OCI-LY1 (cell line): Measurements from ENCODE around the gene SLIT3.

Experiments
- H2AFZ ChIP-seq: fragments of 200-600 bp; sonication (generic), shearing (Covaris generic); 2 replicates; pipeline ENCODE4 v1.6.0; 2014; ENCODE audit warnings: antibody characterized with exemption, mild to moderate bottlenecking, low read length
- H3F3A ChIP-seq: fragments of 200-600 bp; sonication (generic), shearing (Covaris generic); 2 replicates; pipeline ENCODE4 v1.6.0; 2014; ENCODE audit warnings: mild to moderate bottlenecking, antibody characterized with exemption, low read length, moderate library complexity; ENCODE audit not compliant: insufficient read depth
- H3K27ac ChIP-seq: fragments of 200-600 bp; sonication (generic); 2 replicates; pipeline ENCODE4 v1.5.1; 2014; ENCODE audit warnings: low read length, mixed run types, mild to moderate bottlenecking, low read depth; ENCODE audit not compliant: poor library complexity, severe bottlenecking
- H3K27me3 ChIP-seq: fragments of 200-600 bp; sonication (generic); 2 replicates; pipeline ENCODE4 v1.6.0; 2014; ENCODE audit warnings: antibody characterized with exemption, mild to moderate bottlenecking, low read length, moderate library complexity; ENCODE audit not compliant: insufficient read depth
- H3K36me3 ChIP-seq: fragments of 200-600 bp; sonication (generic); 2 replicates; pipeline ENCODE4 v1.6.1; 2014; ENCODE audit warnings: mild to moderate bottlenecking, antibody characterized with exemption, low read length, moderate library complexity, mixed read lengths; ENCODE audit not compliant: insufficient read depth
- H3K4me1 ChIP-seq: fragments of 200-600 bp; sonication (generic); 2 replicates; pipeline ENCODE4 v1.5.1; 2014; ENCODE audit warnings: mild to moderate bottlenecking, low read length, moderate library complexity; ENCODE audit not compliant: insufficient read depth, severe bottlenecking
- H3K4me2 ChIP-seq: fragments of 200-600 bp; sonication (generic), shearing (Covaris generic); 2 replicates; pipeline ENCODE4 v1.6.1; 2014; ENCODE audit warnings: low read length
- H3K4me3 ChIP-seq: fragments of 200-600 bp; sonication (generic); 2 replicates; pipeline ENCODE4 v1.5.1; 2014; ENCODE audit warnings: low read length, low read depth, mild to moderate bottlenecking, mixed read lengths; ENCODE audit not compliant: poor library complexity, severe bottlenecking
- H3K79me2 ChIP-seq: fragments of 200-600 bp; shearing (Covaris generic); 2 replicates; pipeline ENCODE4 v1.6.1; 2016; ENCODE audit warnings: mixed run types, low read length, mixed read lengths; ENCODE audit not compliant: insufficient read depth
- H3K9ac ChIP-seq: fragments of 200-600 bp; sonication (generic), shearing (Covaris generic); 2 replicates; pipeline ENCODE4 v1.6.1; 2014; ENCODE audit warnings: mild to moderate bottlenecking, low read length, mixed read lengths
- H3K9me2 ChIP-seq: fragments of 200-600 bp; sonication (generic), shearing (Covaris generic); 2 replicates; pipeline ENCODE4 v1.6.1; 2014; ENCODE audit warnings: low read depth, mild to moderate bottlenecking, low read length, mixed read lengths
- H3K9me3 ChIP-seq: fragments of 200-600 bp; shearing (Covaris generic); 2 replicates; pipeline ENCODE4 v1.6.1; 2014; ENCODE audit warnings: low read length, mixed read lengths
- H4K20me1 ChIP-seq: fragments of 200-600 bp; sonication (generic), shearing (Covaris generic); 2 replicates; pipeline ENCODE4 v1.6.0; 2016; ENCODE audit warnings: mild to moderate bottlenecking, low read length; ENCODE audit not compliant: insufficient read depth
- CTCF ChIP-seq: fragments of 200-600 bp; sonication (generic), shearing (Covaris generic); IDR thresholded peaks from 2 replicates; pipeline ENCODE4 v1.5.1; 2017; ENCODE audit warnings: mild to moderate bottlenecking, antibody characterized with exemption, low read length, moderate library complexity, mixed read lengths
- EZH2 ChIP-seq: fragments of 200-600 bp; sonication (generic), shearing (Covaris generic); IDR thresholded peaks from 2 replicates; pipeline ENCODE4 v1.8.0; 2017; ENCODE audit warnings: borderline replicate concordance, mixed run types, mild to moderate bottlenecking, antibody characterized with exemption, low read length, moderate library complexity, mixed read lengths

SLIT3 gene

GRCh38 chr5:168659286-168659847 lies 641.6 kb downstream of the SLIT3 start:
- Histone ChIP-seq H3K36me3 (no peaks in the 10 kb centered on the region), H3K9me2 (no peaks in the 10 kb centered on the region), H4K20me1 (no peaks in the 10 kb centered on the region), H3K9ac (no peak overlapping the region), H3K27me3 (0 out of 2 replicates have a peak, but pooled peaks cover 4% of the 10 kb centered on the region), H3K4me1 (no peaks in the 10 kb centered on the region), H3K79me2 (no peaks in the 10 kb centered on the region), H3K9me3 (no peaks in the 10 kb centered on the region), H3F3A (no peaks in the 10 kb centered on the region), H3K4me3 (no peak overlapping the region), H3K4me2 (no peak overlapping the region), H2AFZ (no peak overlapping the region), H3K27ac (no peak overlapping the region)
- TF ChIP-seq EZH2 (no peak), CTCF (no peak)

GRCh38 chr5:168658394-168658793 lies 642.5 kb downstream of the SLIT3 start:
- 0 out of 2 replicates have a peak, but pooled peaks cover 4% of the 10 kb centered on the region for H3K27me3 ChIP-seq
- no peaks in the 10 kb centered on the region for H3K9me3 ChIP-seq
- H3K4me2 ChIP-seq, result no peak overlapping the region
- H3F3A ChIP-seq, result no peaks in the 10 kb centered on the region
- H3K36me3 ChIP-seq, result no peaks in the 10 kb centered on the region
- no peak for TF ChIP-seq CTCF
- no peak for TF ChIP-seq EZH2
- H4K20me1 ChIP-seq, result no peaks in the 10 kb centered on the region
- no peak overlapping the region for H3K4me3 ChIP-seq
- no peaks in the 10 kb centered on the region for H3K4me1 ChIP-seq
- no peaks in the 10 kb centered on the region for H3K9me2 ChIP-seq
- no peak overlapping the region for H3K27ac ChIP-seq
- H3K79me2 ChIP-seq, result no peaks in the 10 kb centered on the region
- no peak overlapping the region for H3K9ac ChIP-seq
- H2AFZ ChIP-seq, result no peak overlapping the region

GRCh38 chr5:168656633-168657032 lies 644.3 kb downstream of the SLIT3 start:
- Histone ChIP-seq H3K9ac (no peak overlapping the region), H3K4me2 (no peak overlapping the region), H3F3A (no peaks in the 10 kb centered on the region), H3K9me3 (no peaks in the 10 kb centered on the region), H3K79me2 (no peaks in the 10 kb centered on the region), H3K36me3 (no peaks in the 10 kb centered on the region), H3K27ac (no peak overlapping the region), H4K20me1 (no peaks in the 10 kb centered on the region), H3K9me2 (no peaks in the 10 kb centered on the region), H3K4me3 (no peak overlapping the region), H3K27me3 (0 out of 2 replicates have a peak, but pooled peaks cover 4% of the 10 kb centered on the region), H3K4me1 (no peaks in the 10 kb centered on the region), H2AFZ (no peak overlapping the region)
- TF ChIP-seq CTCF (no peak), EZH2 (no peak)
